Measurements from ENCODE around the gene NARF.
"Not testable (repeated sequence)": the region's sequence is repeated elsewhere in the genome, so short reads cannot be mapped to it uniquely, and the experiment has no call there.

The NARF gene

DNA sequence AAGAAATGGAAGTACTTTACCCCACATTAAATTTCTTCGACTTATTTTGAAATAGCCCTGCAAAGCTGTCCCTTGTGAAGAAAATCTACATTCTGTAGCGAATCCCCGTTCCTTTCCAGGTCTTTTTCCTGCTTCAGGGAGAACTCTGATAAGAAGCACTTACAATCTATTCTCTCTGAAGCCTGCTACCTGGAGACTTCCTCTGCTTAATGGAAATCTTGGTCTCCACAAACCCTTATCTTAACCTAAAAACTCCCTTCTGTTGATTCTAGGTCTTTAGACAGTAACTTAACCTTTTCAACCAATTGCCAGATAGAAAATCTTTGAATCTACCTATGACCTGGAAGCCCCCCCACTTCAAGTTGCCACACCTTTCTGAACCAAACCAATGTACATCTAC, 6.4 kb upstream of the NARF start:
- no peak for DNase-seq
- peaks cover 9% of the 10 kb centered on the region for H3K36me3 ChIP-seq
- no peak overlapping the region for H3K27ac ChIP-seq
- H3K9me3 ChIP-seq (ENCODE audit: severe bottlenecking), result peaks cover 23% of the 10 kb centered on the region
- TF ChIP-seq, protein P1, sequence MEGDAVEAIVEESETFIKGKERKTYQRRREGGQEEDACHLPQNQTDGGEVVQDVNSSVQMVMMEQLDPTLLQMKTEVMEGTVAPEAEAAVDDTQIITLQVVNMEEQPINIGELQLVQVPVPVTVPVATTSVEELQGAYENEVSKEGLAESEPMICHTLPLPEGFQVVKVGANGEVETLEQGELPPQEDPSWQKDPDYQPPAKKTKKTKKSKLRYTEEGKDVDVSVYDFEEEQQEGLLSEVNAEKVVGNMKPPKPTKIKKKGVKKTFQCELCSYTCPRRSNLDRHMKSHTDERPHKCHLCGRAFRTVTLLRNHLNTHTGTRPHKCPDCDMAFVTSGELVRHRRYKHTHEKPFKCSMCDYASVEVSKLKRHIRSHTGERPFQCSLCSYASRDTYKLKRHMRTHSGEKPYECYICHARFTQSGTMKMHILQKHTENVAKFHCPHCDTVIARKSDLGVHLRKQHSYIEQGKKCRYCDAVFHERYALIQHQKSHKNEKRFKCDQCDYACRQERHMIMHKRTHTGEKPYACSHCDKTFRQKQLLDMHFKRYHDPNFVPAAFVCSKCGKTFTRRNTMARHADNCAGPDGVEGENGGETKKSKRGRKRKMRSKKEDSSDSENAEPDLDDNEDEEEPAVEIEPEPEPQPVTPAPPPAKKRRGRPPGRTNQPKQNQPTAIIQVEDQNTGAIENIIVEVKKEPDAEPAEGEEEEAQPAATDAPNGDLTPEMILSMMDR (IDR thresholded peaks at IDR 0.05; ENCODE audit: low read depth, low read length), result no peak
- no peak overlapping the region for H3K4me3 ChIP-seq (ENCODE audit: low read depth, low read length)
- H3K27me3 ChIP-seq (ENCODE audit: insufficient read depth, low read depth, severe bottlenecking), result no peaks in the 10 kb centered on the region

DNA sequence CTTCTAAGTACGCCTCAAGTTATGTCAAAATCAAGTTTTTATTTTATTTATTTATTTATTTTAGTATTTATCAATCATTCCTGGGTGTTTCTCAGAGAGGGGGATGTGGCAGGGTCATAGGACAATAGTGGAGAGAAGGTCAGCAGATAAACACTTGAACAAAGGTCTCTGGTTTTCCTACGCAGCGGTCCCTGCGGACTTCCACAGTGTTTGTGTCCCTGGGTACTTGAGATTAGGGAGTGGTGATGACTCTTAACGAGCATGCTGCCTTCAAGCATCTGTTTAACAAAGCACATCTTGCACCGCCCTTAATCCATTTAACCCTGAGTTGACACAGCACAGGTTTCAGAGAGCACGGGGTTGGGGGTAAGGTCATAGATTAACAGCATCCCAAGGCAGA, 5.4 kb upstream of the NARF start:
- not testable (repeated sequence) for DNase-seq; H3K27ac ChIP-seq; H3K4me3 ChIP-seq (ENCODE audit: low read depth, low read length); H3K36me3 ChIP-seq; H3K27me3 ChIP-seq (ENCODE audit: insufficient read depth, low read depth, severe bottlenecking)
- peaks cover 23% of the 10 kb centered on the region for H3K9me3 ChIP-seq (ENCODE audit: severe bottlenecking)

DNA sequence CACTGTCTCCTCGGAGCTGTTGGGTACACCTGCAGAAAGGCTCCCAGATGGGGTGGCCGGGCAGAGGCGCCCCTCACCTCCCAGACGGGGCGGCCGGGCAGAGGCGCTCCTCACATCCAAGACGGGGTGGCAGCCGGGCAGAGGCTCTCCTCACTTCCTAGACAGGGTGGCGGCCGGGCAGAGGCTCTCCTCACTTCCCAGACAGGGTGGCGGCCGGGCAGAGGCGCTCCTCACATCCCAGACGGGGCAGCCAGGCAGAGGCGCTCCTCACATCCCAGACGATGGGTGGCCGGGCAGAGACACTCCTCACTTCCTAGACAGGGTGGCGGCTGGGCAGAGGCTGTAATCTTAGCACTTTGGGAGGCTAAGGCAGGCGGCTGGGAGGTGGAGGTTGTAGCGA, 4.8 kb upstream of the NARF start:
- not testable (repeated sequence) for H3K27ac ChIP-seq; H3K36me3 ChIP-seq; H3K27me3 ChIP-seq (ENCODE audit: insufficient read depth, low read depth, severe bottlenecking); DNase-seq; H3K4me3 ChIP-seq (ENCODE audit: low read depth, low read length)
- peaks cover 23% of the 10 kb centered on the region for H3K9me3 ChIP-seq (ENCODE audit: severe bottlenecking)

DNA sequence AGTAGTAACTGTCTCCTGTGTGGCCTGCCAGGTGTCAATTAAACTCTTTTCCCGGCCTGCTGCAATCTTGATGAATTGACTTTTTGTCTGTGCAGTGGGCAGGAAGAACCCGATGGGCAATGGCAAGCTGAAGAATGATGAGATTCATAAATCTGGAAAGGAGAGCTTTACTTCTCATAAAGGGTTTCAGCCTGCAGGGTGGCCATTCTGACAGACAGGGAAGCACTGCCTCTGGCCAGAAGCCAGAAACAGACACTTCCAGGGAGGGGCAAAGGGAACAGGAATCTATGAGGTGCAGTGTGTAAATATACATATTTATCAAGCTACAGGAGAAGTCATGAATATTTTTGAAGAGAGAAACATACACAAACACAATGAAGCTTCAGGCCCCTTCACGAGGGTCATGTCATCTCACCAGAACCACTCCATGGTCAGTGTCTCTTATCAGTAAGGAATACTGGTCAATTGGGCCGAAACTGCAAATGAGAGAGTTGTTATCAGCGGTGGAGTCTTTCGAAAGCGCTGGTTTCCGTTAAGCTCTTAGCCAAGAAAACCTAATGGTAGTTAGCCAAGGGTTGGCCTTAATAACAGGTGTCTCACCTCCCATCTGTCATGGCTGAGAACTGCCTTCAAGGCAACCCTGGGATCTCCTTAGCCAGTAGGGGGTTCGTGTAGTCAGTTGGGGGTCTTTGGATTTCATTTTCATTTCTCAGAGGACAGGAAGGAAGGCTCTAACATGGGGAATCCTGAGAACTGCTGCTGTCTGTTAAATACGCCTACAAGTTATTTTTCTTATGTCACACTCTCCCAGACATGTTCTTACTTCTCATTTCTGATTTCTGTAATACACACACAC, 1.2 kb upstream of the NARF start:
- no peaks in the 10 kb centered on the region for H3K27me3 ChIP-seq (ENCODE audit: insufficient read depth, low read depth, severe bottlenecking)
- H3K4me3 ChIP-seq (ENCODE audit: low read depth, low read length), result peak overlapping the region; percentile 85
- peaks cover 16% of the 10 kb centered on the region for H3K9me3 ChIP-seq (ENCODE audit: severe bottlenecking)
- H3K36me3 ChIP-seq, result peaks cover 28% of the 10 kb centered on the region
- peak overlapping the region; percentile 100 for H3K27ac ChIP-seq
- TF ChIP-seq, protein P1 (IDR thresholded peaks at IDR 0.05; ENCODE audit: low read depth, low read length), result no peak
- DNase-seq, result no peak

DNA sequence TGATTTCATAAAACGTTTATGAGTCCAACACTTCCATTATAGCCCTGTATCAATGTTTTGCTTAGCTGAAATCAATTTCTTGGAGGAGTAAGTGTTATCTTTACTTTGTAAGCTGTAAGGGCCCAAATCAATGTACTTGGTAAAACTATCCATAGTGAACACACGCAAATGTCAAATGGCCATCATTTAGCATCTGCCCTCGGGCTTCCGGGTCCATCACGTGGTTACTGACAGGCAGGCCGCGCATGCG, 687 bp upstream of the NARF start:
- TF ChIP-seq, protein P1 (IDR thresholded peaks at IDR 0.05; ENCODE audit: low read depth, low read length), result no peak

DNA sequence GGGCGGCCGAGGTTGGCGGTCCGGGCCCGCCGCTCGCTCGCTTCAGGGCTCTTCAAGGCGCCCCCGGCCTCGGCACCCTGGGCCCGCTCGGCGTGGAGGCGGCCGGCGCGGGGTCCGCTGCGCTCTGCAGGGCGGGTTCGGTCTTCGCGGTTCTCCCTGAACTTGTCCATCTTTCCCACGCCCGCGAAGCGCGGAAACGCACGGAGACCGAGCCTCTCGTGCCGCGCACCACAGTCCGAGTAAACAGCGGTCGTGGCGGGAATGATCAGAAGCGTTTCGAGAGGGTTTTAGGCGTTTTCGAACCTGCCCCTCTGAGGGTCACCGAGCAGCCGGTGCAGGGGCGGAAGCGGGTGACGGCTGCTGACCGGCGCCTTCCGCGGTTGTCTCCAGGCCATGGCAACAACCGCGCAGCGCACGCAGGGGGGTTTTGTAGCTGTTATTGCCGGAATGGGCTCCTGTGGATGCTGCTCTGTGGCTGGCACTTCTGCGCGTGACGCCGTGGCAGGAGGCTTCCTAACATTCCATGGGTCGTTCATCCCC, 414 bp downstream of the NARF start:
- Histone ChIP-seq H3K4me3 (ENCODE audit: low read depth, low read length) (peak overlapping the region; percentile 85), H3K36me3 (peaks cover 44% of the 10 kb centered on the region), H3K27ac (peak overlapping the region; percentile 100), H3K27me3 (ENCODE audit: insufficient read depth, low read depth, severe bottlenecking) (no peaks in the 10 kb centered on the region), H3K9me3 (ENCODE audit: severe bottlenecking) (peaks cover 3% of the 10 kb centered on the region)
- TF ChIP-seq, protein P1 (IDR thresholded peaks at IDR 0.05; ENCODE audit: low read depth, low read length), result no peak
- no peak for DNase-seq

More for the DNA sequence above, 687 bp upstream of the NARF start:
- Histone ChIP-seq H3K27ac (peak overlapping the region; percentile 100), H3K4me3 (ENCODE audit: low read depth, low read length) (peak overlapping the region; percentile 85), H3K36me3 (peaks cover 33% of the 10 kb centered on the region), H3K9me3 (ENCODE audit: severe bottlenecking) (peaks cover 12% of the 10 kb centered on the region), H3K27me3 (ENCODE audit: insufficient read depth, low read depth, severe bottlenecking) (no peaks in the 10 kb centered on the region)
- no peak for DNase-seq

DNA sequence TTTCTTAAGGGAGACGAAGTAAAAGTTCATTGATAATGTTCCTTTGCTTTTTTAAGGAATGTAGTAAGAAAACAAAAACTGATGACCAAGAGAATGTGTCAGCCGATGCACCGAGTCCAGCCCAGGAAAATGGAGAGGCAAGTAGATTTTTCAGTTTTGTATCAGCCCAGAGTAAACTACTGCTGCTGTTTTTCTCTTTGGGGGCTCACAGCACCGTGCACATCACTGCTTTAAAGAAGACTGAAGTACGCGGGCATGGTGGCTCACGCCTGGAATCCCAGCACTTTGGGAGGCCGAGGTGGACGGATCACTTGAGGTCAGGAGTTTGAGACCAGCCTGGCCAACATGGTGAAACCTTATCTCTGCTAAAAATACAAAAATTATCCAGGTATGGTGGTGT, 1.4 kb downstream of the NARF start:
- H3K36me3 ChIP-seq, result peaks cover 54% of the 10 kb centered on the region
- H3K27me3 ChIP-seq (ENCODE audit: insufficient read depth, low read depth, severe bottlenecking); H3K4me3 ChIP-seq (ENCODE audit: low read depth, low read length); H3K9me3 ChIP-seq (ENCODE audit: severe bottlenecking); H3K27ac ChIP-seq; DNase-seq: not testable (repeated sequence)
